Measurements from ENCODE around the gene SIX1.

GRCh38 chr14:60645126-60645741 is 4.0 kb downstream of the SIX1 start:
- TF ChIP-seq CHD1 (IDR thresholded peaks at IDR 0.05; ENCODE audit: low read depth, low read length): no peak
- TF ChIP-seq CTCF (conservative IDR thresholded peaks at IDR 0.05; ENCODE audit: low read depth, low read length): no peak
- TF ChIP-seq RAD21 (IDR thresholded peaks at IDR 0.05; ENCODE audit: low read length): no peak
- no peak for TF ChIP-seq POLR2A (IDR thresholded peaks at IDR 0.05; ENCODE audit: low read depth, low read length)
- no peak for TF ChIP-seq BHLHE40 (IDR thresholded peaks at IDR 0.05; ENCODE audit: low read depth, low read length)
- no peak for TF ChIP-seq RFX5 (IDR thresholded peaks at IDR 0.05; ENCODE audit: low read depth, low read length)
- TF ChIP-seq CEBPB (IDR thresholded peaks at IDR 0.05; ENCODE audit: low read depth, low read length): no peak
- no peak for TF ChIP-seq MXI1 (IDR thresholded peaks at IDR 0.05; ENCODE audit: borderline replicate concordance, low read depth, low read length)
- TF ChIP-seq NFE2L2 (IDR thresholded peaks at IDR 0.05; ENCODE audit: low read depth, low read length): no peak
- no peak for TF ChIP-seq SMC3 (IDR thresholded peaks at IDR 0.05; ENCODE audit: low read depth, low read length)
- no peak for TF ChIP-seq RCOR1 (IDR thresholded peaks at IDR 0.05; ENCODE audit: insufficient replicate concordance, low read length)
- TF ChIP-seq USF2 (IDR thresholded peaks at IDR 0.05; ENCODE audit: low read depth, low read length): no peak
